Ramos (cell line): Measurements from ENCODE around the gene EEF1A2.

Experiments
- in situ Hi-C: fragments of 300-500 bp; cut with MboI; formaldehyde crosslinking; loops from one replicate; pipeline ENCODE4 v1.14.3; 2022; ENCODE audit warnings: low sequenced_read_pairs; ENCODE audit not compliant: unreplicated experiment

Gene EEF1A2

GRCh38 chr20:63498960-63499337, at the start of gene EEF1A2:
Gene EEF1A2 (minus strand): TSS chr20:63499083. CDS start chr20:63497763, 1,320 bp downstream.
- in situ Hi-C loops, result no loop called here

- in situ Hi-C loops, result no loop called here
Measured at GRCh38 chr20:63548542-63548941, 49.7 kb upstream of the EEF1A2 start.

- in situ Hi-C loops, result no loop called here
Measured at GRCh38 chr20:63547725-63548480, 49.0 kb upstream of the EEF1A2 start, which contains the start of gene SRMS. Gene SRMS (minus strand): TSS chr20:63547749. CDS start chr20:63547463, 286 bp downstream.

- in situ Hi-C loops, result no loop called here
Measured at GRCh38 chr20:63546956-63547724, 48.3 kb upstream of the EEF1A2 start.

- in situ Hi-C loops, result no loop called here
Measured at GRCh38 chr20:63546256-63546955, 47.5 kb upstream of the EEF1A2 start.

GRCh38 chr20:63545814-63546213, 46.9 kb upstream of the EEF1A2 start:
- in situ Hi-C loops, result no loop called here

GRCh38 chr20:63544958-63545516, 46.2 kb upstream of the EEF1A2 start:
- in situ Hi-C loops, result no loop called here

GRCh38 chr20:63544241-63544957, 45.5 kb upstream of the EEF1A2 start:
- in situ Hi-C loops, result no loop called here

GRCh38 chr20:63543733-63544132, 44.9 kb upstream of the EEF1A2 start:
- in situ Hi-C loops, result no loop called here

GRCh38 chr20:63543131-63543530, 44.2 kb upstream of the EEF1A2 start:
- in situ Hi-C loops, result no loop called here

- in situ Hi-C loops, result no loop called here
Measured at GRCh38 chr20:63542696-63543095, 43.8 kb upstream of the EEF1A2 start.

GRCh38 chr20:63542031-63542559, 43.2 kb upstream of the EEF1A2 start:
- in situ Hi-C loops, result no loop called here

GRCh38 chr20:63541371-63541770, 42.5 kb upstream of the EEF1A2 start:
- in situ Hi-C loops, result no loop called here

- in situ Hi-C loops, result no loop called here
Measured at GRCh38 chr20:63540417-63541186, 41.7 kb upstream of the EEF1A2 start.

GRCh38 chr20:63539441-63540370, 40.8 kb upstream of the EEF1A2 start:
- in situ Hi-C loops, result no loop called here

GRCh38 chr20:63539092-63539430, 40.2 kb upstream of the EEF1A2 start:
- in situ Hi-C loops, result no loop called here

- in situ Hi-C loops, result no loop called here
Measured at GRCh38 chr20:63538204-63539091, 39.6 kb upstream of the EEF1A2 start.
